ENCODE data around the gene PRDM11.

- TF ChIP-seq CTCF (conservative IDR thresholded peaks at IDR 0.05): no peak
- no peak for TF ChIP-seq EZH2 (IDR thresholded peaks at IDR 0.05; ENCODE audit: low read depth)
Observed at GRCh38 chr11:45226901-45227300, 80.5 kb downstream of the PRDM11 start.

Measured in PC-9 (cell line).